Prostate gland (tissue), 2 donors: ENCODE measurements around the gene ROBO1. TPM values are rescaled to one million over a fixed set of nuclear protein-coding genes. Genes with fewer than 3 reads are reported as not detected.

Experiments
- DNase-seq: peaks from one replicate; pipeline ENCODE4 v3.0.0-alpha.2; 2019; ENCODE audit warnings: low spot score
- H3K27ac ChIP-seq, 2 donors: fragments of 200-600 bp; sonication (generic); 2 replicates each; pipeline ENCODE4 v1.5.1; 2017 to 2019
- H3K27me3 ChIP-seq: fragments of 200-600 bp; sonication (generic); replicated peaks from 2 replicates; pipeline ENCODE4 v1.5.1; 2019; ENCODE audit not compliant: insufficient read depth
- H3K36me3 ChIP-seq, 2 donors: fragments of 200-600 bp; sonication (generic); 1 replicate in 1 of 2; 2 replicates in 1 of 2; pipeline versions ENCODE4 v1.5.1 to v1.8.1; 2017 to 2019
- H3K4me1 ChIP-seq: fragments of 200-600 bp; sonication (generic); replicated peaks from 2 replicates; pipeline ENCODE4 v1.5.1; 2019
- H3K4me3 ChIP-seq, 2 donors: fragments of 200-600 bp; sonication (generic); 2 replicates each; pipeline ENCODE4 v1.5.1; 2017 to 2019
- H3K9me3 ChIP-seq: fragments of 200-600 bp; sonication (generic); 2 replicates; pipeline ENCODE4 v1.5.1; 2017
- CTCF ChIP-seq, 4 experiments: fragments of 200-600 bp in 2 of 4; fragments of 450-650 bp in 2 of 4; sonication (generic) in 2 of 4; IDR thresholded peaks; 1 replicate in 3 of 4; 2 replicates in 1 of 4; pipeline ENCODE4 v1.5.1; 2016 to 2019; ENCODE audit warnings: antibody characterized with exemption in 4 of 4, mild to moderate bottlenecking in 2 of 4, moderate library complexity in 2 of 4
- POLR2A ChIP-seq: fragments of 450-650 bp; IDR thresholded peaks from one replicate; pipeline ENCODE4 v1.6.1; 2016; ENCODE audit warnings: antibody characterized with exemption, mild to moderate bottlenecking
- POLR2AphosphoS5 ChIP-seq: sonication (generic); formaldehyde crosslinking; IDR thresholded peaks from one replicate; pipeline ENCODE4 v1.6.1; 2017; ENCODE audit warnings: antibody characterized with exemption
- WGBS: methylation state at CpG from one replicate; pipeline ENCODE4 v1.1.5; 2018; 5-methylcytosine and 5-hydroxymethylcytosine counted together
- intact Hi-C: fragments of 100-400 bp; cut with DNase I; formaldehyde crosslinking; loops from one replicate; pipeline ENCODE4 v1.14.2; 2022
- total RNA-seq, 2 donors: library from RNA; depleted of rRNA; stranded (reverse); fragments of >200 nt; gene quantifications; one replicate each; pipeline ENCODE4 v1.1.0, GENCODE V29; 2016

ROBO1 gene
- total RNA-seq, 2 donors from 2014 or later: 37.6 to 50.8 TPM

- intact Hi-C loops: no loop called here
- Histone ChIP-seq H3K36me3 (no peaks in the 10 kb centered on the region), H3K27me3 (no peaks in the 10 kb centered on the region), H3K4me1 (no peaks in the 10 kb centered on the region), H3K27ac (no peak overlapping the region), H3K4me3 (no peak overlapping the region), H3K9me3 (no peaks in the 10 kb centered on the region)
- 62% methylated on average over 2 of the region's 2 CpGs for WGBS
- DNase-seq: no peak
- TF ChIP-seq POLR2A: no peak
- TF ChIP-seq POLR2AphosphoS5: no peak
- no peak for TF ChIP-seq CTCF (IDR thresholded peaks at IDR 0.05)
Observed at GRCh38 chr3:78856164-78856563, 911.6 kb downstream of the ROBO1 start.

- intact Hi-C loops: no loop called here
- TF ChIP-seq CTCF (IDR thresholded peaks at IDR 0.05) (no peak), POLR2AphosphoS5 (no peak), POLR2A (no peak)
- WGBS: 85% methylated on average over 5 of the region's 5 CpGs
Observed at GRCh38 chr3:78855190-78855589, 912.6 kb downstream of the ROBO1 start.

GRCh38 chr3:78848392-78849288 lies 919.2 kb downstream of the ROBO1 start:
- no peak for TF ChIP-seq CTCF (IDR thresholded peaks at IDR 0.05)
- no peak for TF ChIP-seq POLR2A
- TF ChIP-seq POLR2AphosphoS5: no peak
- WGBS: 67% methylated on average over 7 of the region's 7 CpGs
- Histone ChIP-seq H3K27ac (no peak overlapping the region), H3K36me3 (no peaks in the 10 kb centered on the region), H3K9me3 (no peaks in the 10 kb centered on the region), H3K4me3 (no peak overlapping the region), H3K4me1 (no peaks in the 10 kb centered on the region), H3K27me3 (no peaks in the 10 kb centered on the region)
- intact Hi-C loops: no loop called here
- DNase-seq: no peak

More at GRCh38 chr3:78855190-78855589, 912.6 kb downstream of the ROBO1 start:
- no peak for DNase-seq
- H3K9me3 ChIP-seq: no peaks in the 10 kb centered on the region
- H3K4me1 ChIP-seq: no peaks in the 10 kb centered on the region
- H3K27me3 ChIP-seq: no peaks in the 10 kb centered on the region
- H3K36me3 ChIP-seq: no peaks in the 10 kb centered on the region
- no peak overlapping the region for H3K27ac ChIP-seq
- no peak overlapping the region for H3K4me3 ChIP-seq

GRCh38 chr3:78847603-78848002 lies 920.2 kb downstream of the ROBO1 start:
- Histone ChIP-seq H3K36me3 (no peaks in the 10 kb centered on the region), H3K27me3 (no peaks in the 10 kb centered on the region), H3K27ac (no peak overlapping the region), H3K9me3 (no peaks in the 10 kb centered on the region), H3K4me3 (no peak overlapping the region), H3K4me1 (no peaks in the 10 kb centered on the region)
- DNase-seq: no peak
- intact Hi-C loops: no loop called here
- TF ChIP-seq POLR2AphosphoS5 (no peak), CTCF (IDR thresholded peaks at IDR 0.05) (no peak), POLR2A (no peak)
- 70% methylated on average over 3 of the region's 3 CpGs for WGBS

- TF ChIP-seq POLR2A (no peak), CTCF (IDR thresholded peaks at IDR 0.05) (no peak), POLR2AphosphoS5 (no peak)
- 46% methylated on average over 4 of the region's 4 CpGs for WGBS
- Histone ChIP-seq H3K27me3 (no peaks in the 10 kb centered on the region), H3K4me1 (no peaks in the 10 kb centered on the region), H3K36me3 (no peaks in the 10 kb centered on the region), H3K4me3 (no peak overlapping the region), H3K9me3 (no peaks in the 10 kb centered on the region), H3K27ac (no peak overlapping the region)
- intact Hi-C loops: no loop called here
- no peak for DNase-seq
Observed at GRCh38 chr3:78847203-78847602, 920.6 kb downstream of the ROBO1 start.
